Measurements from ENCODE around the gene ACE.
"Not testable (repeated sequence)": the region's sequence is repeated elsewhere in the genome, so short reads cannot be mapped to it uniquely, and the experiment has no call there.

Gene ACE

GRCh38 chr17:63444457-63444856 is 32.4 kb upstream of the ACE start:
- DNase-seq (ENCODE audit: low read depth in 2 of 2) = no peak

- no peak for DNase-seq (ENCODE audit: low read depth in 2 of 2)
Measured at GRCh38 chr17:63445065-63445464, 31.8 kb upstream of the ACE start.

DNA sequence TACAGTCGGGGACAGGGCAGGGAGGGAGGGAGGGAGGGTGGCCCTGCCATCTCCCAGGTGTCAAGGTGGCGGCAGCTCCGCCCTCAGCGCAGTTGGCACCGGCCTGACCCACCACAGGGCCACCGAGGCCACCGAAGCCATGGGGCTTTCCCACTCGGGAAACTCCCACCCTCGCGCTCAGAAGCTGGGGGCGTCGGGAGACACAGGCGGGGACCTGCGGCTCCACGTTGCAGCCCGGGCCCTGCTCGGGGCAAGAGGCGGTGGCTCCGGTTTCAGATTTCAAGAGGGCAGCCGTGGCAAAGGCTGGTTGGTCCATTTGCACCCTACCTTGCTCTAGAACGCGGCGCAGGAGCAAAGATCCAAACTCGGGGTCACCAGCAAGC is 31.3 kb upstream of the ACE start:
- peak; percentile 58 to 63 for DNase-seq (ENCODE audit: low read depth in 2 of 2)

- DNase-seq (ENCODE audit: low read depth in 2 of 2) = peak in 1 of 2 donors; percentile 44
Measured at GRCh38 chr17:63445954-63446752, 30.7 kb upstream of the ACE start, which contains the start of gene CYB561. CYB561 (minus strand) TSS chr17:63446306; CDS start chr17:63437547, 8,759 bp downstream.

DNA sequence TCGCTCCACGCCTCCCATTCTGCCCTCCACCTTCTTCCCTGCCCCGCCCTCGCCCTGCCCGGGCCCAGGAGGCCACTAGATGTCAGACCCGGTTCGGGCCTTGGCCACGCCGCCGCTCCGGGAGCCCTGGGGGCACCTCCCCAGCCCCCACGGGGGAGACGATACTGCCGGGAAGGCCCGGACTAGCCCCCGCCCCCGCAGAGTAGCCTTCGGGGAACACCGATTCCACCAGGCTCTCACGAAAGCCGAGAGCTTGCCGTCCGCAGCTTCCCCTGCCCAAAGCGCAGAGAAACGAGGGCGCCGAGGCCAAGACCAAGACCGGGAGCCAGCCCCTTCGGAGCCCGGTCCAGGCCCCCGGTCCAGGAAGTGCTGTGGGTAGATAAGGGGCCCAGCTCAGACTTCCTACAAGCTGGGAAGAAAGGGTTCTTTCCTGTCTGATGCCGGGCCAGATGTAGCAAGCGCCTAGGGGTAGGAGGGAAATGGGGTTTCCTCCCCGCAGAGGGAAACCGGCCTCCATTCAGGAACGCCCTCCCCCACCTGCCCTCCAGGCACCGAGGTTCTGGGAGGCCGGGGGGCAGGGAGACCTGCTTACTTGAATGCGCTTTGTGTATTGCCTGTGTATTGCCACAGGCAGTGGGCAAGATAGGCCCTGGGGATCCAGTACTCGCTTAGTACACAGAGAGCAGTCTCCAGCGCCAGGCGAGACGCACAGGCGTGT is 29.9 kb upstream of the ACE start:
- DNase-seq (ENCODE audit: low read depth in 2 of 2) = no peak

DNA sequence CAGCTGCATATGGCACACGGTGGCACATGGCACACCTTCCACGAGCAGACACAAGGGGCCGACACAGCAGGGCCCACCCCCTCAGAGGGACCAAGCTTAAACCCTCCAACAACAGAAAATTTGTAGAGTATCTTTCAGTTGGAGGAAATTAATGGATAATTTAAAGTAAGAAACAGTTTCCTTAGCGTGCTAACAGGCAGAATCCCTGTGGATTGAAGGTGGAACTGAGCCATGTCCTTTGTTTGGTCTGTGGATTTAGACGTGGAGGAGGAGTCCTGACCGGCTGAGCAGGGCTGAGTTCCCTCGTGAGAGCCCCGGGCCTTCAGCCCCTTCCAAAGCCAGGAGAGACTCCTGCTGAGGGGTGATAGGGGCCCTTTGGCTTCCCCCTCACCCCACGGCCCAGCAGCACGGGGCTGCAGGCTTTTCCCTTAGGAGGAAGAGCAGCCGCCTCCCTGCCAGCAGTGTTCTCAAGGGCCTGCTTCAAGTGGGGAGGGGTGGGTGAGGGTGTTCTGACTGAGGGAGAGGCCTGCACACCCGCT is 29.3 kb upstream of the ACE start:
- DNase-seq (ENCODE audit: low read depth in 2 of 2) = no peak

GRCh38 chr17:63448655-63449054 is 28.2 kb upstream of the ACE start:
- no peak for DNase-seq (ENCODE audit: low read depth in 2 of 2)

DNA sequence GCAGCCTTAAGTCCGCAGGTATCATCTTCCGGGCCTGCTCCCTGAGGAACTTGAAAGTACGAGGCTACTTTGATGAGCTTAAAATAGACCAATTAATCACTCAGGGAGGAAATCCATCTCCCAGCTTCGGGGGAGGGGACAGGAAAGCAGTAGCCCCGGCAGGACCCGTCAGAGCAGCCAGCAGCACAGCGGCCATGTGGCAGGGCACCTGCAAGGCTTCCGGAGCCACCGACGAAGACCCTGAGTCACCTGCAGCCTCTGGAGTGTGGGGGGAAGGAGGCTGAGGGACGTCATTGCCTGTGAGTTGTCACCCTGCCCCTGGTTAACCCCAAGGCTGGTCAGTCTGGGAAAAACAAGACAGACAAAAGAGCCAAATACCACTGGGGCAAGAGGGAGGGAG is 26.3 kb upstream of the ACE start:
- DNase-seq (ENCODE audit: low read depth in 2 of 2) = no peak

GRCh38 chr17:63451150-63451549 is 25.7 kb upstream of the ACE start:
- DNase-seq (ENCODE audit: low read depth in 2 of 2) = no peak

DNA sequence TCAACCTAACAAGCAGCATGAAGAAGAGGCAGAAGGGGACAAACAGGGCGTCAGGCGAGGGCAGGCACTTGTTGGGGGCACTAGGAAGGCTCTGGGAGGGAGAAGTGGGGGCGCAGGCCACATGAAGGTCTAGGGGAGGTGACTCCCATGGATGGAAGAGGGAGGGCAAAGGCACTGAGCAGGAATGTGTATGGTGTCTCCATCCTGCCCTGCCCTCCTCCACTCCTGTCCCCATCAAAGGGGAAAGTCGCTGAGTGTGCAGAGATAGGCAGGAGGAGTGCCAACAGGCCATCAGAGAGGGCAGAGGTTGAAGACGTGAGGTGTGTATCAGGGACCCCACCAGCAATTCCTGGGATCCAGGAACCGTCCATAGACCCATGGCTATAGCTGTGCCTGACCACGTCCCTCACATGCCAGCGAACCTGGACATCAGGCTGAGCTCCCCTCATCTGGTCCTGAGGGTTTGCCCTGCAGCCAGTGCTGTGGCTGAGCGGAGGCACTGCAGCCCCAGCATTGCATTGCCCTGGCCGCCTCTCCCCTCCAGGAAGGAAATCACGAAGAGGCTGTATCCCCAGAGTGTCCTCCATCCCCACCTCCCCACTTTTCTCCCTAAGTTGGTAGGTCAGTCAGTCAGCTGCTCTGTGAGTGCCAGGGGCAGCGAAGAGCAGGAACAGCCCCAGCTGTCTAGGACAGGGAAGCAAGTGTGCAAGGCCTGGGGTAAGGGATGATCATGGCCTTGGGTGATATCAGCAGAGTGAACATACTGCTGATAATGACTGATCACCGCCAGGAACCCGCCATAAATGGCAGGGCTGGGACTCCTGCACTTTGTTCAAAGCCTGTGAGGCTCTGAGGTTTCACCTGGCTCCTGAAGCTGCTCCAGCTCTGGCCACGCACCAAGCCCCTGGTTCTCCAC is 24.6 kb upstream of the ACE start:
- no peak for DNase-seq (ENCODE audit: low read depth in 2 of 2)

DNA sequence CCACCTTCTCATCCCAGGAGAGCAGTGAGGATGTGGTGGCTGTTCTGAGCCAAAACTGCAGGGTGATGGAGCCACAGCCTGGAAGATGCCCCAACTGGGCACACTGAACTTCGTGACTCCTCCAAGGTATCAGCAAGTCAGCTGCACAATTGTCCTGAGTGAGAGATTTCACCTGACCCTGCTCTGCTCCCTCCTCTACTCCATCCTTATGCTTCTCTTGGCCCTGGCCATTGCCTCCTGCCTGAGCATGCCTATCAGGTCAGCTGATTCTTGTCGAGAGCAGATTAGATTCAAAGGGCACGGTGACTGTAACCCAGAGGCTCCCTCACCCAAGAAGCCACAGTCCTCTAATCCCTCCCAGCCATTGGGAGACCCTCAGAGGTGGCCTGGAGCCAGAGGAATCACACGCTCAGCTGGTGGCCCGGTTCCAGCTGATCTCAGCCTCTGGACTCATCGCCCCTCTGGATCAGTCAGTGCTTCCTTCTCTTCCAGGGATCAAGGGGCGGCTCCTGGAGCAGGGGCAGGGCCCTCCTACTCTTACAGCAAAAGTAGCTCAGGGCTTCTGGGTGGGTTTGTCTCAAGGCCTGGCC is 23.8 kb upstream of the ACE start:
- no peak for DNase-seq (ENCODE audit: low read depth in 2 of 2)

DNA sequence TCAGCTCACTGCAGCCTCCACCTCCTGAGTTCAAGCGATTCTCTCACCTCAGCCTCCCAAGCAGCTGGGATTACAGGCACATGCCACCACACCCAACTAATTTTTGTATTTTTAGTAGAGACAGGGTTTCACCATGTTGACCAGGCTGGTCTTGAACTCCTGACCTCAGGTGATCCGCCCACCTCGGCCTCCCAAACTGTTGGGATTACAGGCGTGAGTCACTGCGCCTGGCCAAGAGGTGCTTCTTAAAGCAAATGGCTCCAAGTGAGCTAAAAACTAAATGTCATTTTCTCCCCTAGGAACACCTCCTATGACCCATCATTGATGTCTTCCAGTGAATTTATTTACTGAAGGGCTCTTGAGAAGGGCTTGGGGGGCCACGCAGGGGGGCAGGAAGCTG is 22.5 kb upstream of the ACE start:
- DNase-seq (ENCODE audit: low read depth in 2 of 2) = not testable (repeated sequence)

DNA sequence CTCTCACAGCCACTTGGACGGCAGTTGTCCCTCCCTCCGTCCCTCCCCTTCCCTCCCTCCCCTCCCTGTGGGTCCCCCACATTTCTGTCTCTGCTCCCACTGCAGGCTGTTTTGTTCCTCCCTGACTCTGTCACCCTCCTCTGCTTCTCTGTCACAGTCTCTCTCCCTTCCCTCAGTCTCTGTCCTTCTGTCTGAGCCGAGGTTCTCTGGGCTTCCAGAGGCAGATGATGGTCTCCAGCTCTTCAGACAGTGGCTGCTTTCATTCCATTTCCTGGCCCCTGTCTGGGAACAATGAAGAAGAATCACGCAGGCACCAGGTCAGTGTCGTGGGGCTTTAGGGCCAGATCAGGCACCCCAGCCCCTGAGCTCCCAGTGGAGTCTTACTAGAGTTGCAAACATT is 21.9 kb upstream of the ACE start:
- DNase-seq (ENCODE audit: low read depth in 2 of 2) = no peak

GRCh38 chr17:63455417-63455816 is 21.4 kb upstream of the ACE start:
- DNase-seq (ENCODE audit: low read depth in 2 of 2) = no peak

GRCh38 chr17:63458478-63458877 is 18.4 kb upstream of the ACE start:
- DNase-seq (ENCODE audit: low read depth in 2 of 2) = no peak

DNA sequence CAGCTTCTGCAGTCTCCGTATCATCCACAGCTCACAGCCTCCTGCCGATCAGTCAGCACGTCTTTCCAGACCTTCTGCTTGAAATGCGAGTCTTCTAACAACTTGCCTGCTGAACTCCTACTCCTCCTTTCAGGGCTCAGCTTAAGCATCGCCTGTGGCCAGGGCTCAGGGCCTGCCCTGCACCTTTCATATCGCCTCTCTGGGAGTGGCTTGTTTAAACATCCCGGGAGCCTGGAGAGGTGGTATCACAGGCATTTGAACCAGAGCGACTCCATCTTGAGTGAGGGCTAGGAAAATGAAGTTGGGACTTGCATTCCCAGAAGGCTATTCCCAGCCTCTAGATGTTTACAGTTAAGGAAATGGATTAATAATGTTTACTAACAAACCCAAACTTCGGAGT is 16.8 kb upstream of the ACE start:
- no peak for DNase-seq (ENCODE audit: low read depth in 2 of 2)

- no peak for DNase-seq (ENCODE audit: low read depth in 2 of 2)
Measured at GRCh38 chr17:63463771-63464170, 13.1 kb upstream of the ACE start.

DNA sequence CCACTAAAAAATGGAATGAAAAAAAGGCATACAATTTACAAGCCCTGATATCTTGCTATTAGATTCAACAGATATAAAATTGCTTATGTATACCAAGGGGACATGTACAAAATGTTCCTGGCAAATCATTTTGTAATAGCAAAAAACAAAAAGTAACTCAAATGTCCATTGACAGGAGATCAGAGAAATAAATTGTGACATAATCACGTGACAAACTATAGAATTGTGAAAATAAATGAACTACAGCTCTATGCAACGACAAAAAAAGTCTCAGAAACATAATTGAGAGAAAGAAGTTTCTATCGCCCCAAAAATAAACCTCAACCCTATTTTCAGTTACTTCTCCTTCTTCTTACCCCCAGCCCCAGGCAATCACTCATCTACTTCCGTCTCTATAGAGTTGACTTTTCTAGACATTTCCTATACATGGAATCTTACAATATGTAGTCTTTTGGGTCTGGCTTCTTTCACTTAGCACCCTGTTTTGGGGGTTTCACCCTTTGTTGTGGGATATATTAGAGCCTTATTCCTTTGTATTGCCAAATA is 12.1 kb upstream of the ACE start:
- no peak for DNase-seq (ENCODE audit: low read depth in 2 of 2)

DNA sequence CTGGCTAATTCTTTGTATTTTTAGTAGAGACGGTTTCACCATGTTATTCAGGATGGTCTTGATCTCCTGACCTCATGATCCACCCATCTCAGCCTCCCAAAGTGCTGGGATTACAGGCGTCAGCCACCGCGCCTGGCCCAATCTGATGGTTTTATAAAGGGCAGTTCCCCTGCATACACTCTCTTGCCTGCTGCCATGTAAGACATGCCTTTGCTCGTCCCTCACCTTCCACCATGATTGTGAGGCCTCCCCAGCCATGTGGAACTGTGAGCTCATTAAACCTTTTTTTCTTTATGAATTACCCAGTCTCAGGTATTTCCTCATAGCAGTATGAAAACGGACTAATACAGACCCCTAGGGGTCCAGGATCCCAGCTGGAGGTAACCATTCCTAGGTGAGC is 8.8 kb upstream of the ACE start:
- DNase-seq (ENCODE audit: low read depth in 2 of 2) = not testable (repeated sequence)

GRCh38 chr17:63474174-63474573 is 2.7 kb upstream of the ACE start:
- no peak for DNase-seq (ENCODE audit: low read depth in 2 of 2)
